Esophagus muscularis mucosa (tissue), 4 donors: ENCODE results near the gene CEP89. TPM values are rescaled to one million over a fixed set of nuclear protein-coding genes. Genes with fewer than 3 reads are reported as not detected.
A peak's percentile ranks its signal among the peaks of the same experiment; 100 is the strongest.
"Not testable (repeated sequence)": the region's sequence is repeated elsewhere in the genome, so short reads cannot be mapped to it uniquely, and the experiment has no call there.

Experiments used
- DNase-seq: peaks from one replicate; pipeline ENCODE4 v3.0.0-alpha.2; 2017; ENCODE audit errors: extremely low spot score
- H3K27ac ChIP-seq, 4 donors: fragments of 200-600 bp; sonication (generic); replicated peaks in 1 of 4; 1 replicate in 3 of 4; 2 replicates in 1 of 4; pipeline ENCODE4 v1.5.1; 2016 to 2019; ENCODE audit warnings: mild to moderate bottlenecking in 1 of 4
- H3K27me3 ChIP-seq, 4 donors: fragments of 200-600 bp; sonication (generic); one replicate each; pipeline versions ENCODE4 v1.5.1 to v1.6.0; 2016 to 2019
- H3K36me3 ChIP-seq, 4 donors: fragments of 200-600 bp; sonication (generic); one replicate each; pipeline ENCODE4 v1.5.1; 2016 to 2019
- H3K4me1 ChIP-seq, 4 donors: fragments of 200-600 bp; sonication (generic); one replicate each; pipeline ENCODE4 v1.5.1; 2016 to 2019
- H3K4me3 ChIP-seq, 4 donors: fragments of 200-600 bp; sonication (generic); 1 replicate in 2 of 4; 2 replicates in 2 of 4; pipeline ENCODE4 v1.5.1; 2016 to 2019; ENCODE audit warnings: mild to moderate bottlenecking in 4 of 4, moderate library complexity in 1 of 4
- H3K9me3 ChIP-seq, 4 donors: fragments of 200-600 bp; sonication (generic); 1 replicate in 3 of 4; 2 replicates in 1 of 4; pipeline ENCODE4 v1.5.1; 2016 to 2019
- EP300 ChIP-seq: sonication (generic); formaldehyde crosslinking; IDR thresholded peaks from one replicate; pipeline ENCODE4 v1.6.1; 2017; ENCODE audit warnings: antibody characterized with exemption
- POLR2A ChIP-seq: fragments of 450-650 bp; IDR thresholded peaks from one replicate; pipeline ENCODE4 v1.6.1; 2017; ENCODE audit warnings: antibody characterized with exemption, moderate library complexity, mild to moderate bottlenecking, low read depth
- POLR2AphosphoS5 ChIP-seq, 2 donors: sonication (generic); formaldehyde crosslinking; IDR thresholded peaks; one replicate each; pipeline ENCODE4 v1.6.1; 2017; ENCODE audit warnings: antibody characterized with exemption in 2 of 2
- WGBS: methylation state at CpG from one replicate; pipeline ENCODE4 v1.1.5; 2018; 5-methylcytosine and 5-hydroxymethylcytosine counted together
- intact Hi-C: fragments of 100-400 bp; cut with DNase I; formaldehyde crosslinking; loops from one replicate; pipeline ENCODE4 v1.15.1; 2023
- total RNA-seq, 4 donors: library from RNA; depleted of rRNA; stranded (reverse); fragments of >200 nt; gene quantifications; one replicate each; pipeline versions ENCODE4 v1.1.0 to v1.2.1, GENCODE V29; 2016
- TF ChIP-seq, protein P1 (sequence below), 3 experiments: fragments of 200-600 bp in 2 of 3; fragments of 450-650 bp in 1 of 3; sonication (generic) in 2 of 3; IDR thresholded peaks; one replicate each; pipeline ENCODE4 v1.5.1; 2017 to 2019; ENCODE audit warnings: antibody characterized with exemption in 3 of 3, mild to moderate bottlenecking in 2 of 3, moderate library complexity in 1 of 3

Gene CEP89
- total RNA-seq, 4 donors from 2014 or later = 9.1 to 20.4 (median 18.4) TPM

DNA sequence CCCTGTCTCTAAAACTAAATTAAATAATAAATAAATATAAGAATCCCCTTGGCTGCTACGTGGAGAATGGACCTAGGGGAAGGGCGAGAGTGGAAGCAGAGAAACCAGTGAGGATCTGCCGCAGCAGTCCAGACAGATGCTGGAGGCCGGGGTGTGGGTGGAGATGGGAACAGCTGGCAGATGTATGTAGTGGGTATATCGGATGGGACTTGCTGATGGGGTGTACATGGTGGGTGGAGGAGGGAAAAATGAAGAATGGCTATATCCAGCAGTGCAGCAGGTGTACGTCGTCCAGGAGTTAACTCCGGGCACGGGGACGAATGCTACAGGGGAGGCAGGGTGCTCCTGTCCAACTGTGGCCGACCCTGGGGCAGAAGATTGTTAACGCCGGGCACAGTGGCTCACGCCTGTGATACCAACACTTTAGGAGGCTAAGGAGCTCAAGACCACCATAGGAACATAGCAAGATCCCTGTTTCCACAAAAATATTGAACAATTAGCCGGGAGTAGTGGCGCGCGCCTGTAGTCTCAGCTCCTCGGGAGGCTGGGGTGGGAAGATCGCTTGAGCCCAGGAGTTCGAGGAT lies 654 bp downstream of the CEP89 start:
- no peak for TF ChIP-seq POLR2AphosphoS5 (IDR thresholded peaks at IDR 0.05)
- TF ChIP-seq, protein P1, sequence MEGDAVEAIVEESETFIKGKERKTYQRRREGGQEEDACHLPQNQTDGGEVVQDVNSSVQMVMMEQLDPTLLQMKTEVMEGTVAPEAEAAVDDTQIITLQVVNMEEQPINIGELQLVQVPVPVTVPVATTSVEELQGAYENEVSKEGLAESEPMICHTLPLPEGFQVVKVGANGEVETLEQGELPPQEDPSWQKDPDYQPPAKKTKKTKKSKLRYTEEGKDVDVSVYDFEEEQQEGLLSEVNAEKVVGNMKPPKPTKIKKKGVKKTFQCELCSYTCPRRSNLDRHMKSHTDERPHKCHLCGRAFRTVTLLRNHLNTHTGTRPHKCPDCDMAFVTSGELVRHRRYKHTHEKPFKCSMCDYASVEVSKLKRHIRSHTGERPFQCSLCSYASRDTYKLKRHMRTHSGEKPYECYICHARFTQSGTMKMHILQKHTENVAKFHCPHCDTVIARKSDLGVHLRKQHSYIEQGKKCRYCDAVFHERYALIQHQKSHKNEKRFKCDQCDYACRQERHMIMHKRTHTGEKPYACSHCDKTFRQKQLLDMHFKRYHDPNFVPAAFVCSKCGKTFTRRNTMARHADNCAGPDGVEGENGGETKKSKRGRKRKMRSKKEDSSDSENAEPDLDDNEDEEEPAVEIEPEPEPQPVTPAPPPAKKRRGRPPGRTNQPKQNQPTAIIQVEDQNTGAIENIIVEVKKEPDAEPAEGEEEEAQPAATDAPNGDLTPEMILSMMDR (IDR thresholded peaks at IDR 0.05) = no peak
- no peak for TF ChIP-seq EP300
- no peak for TF ChIP-seq POLR2A
- Histone ChIP-seq H3K36me3 (peaks cover 0 to 24% (median 13%) of the 10 kb centered on the region in 4 donors), H3K4me3 (peak overlapping the region; percentile 64 to 89 (median 79)), H3K27me3 (no peaks in the 10 kb centered on the region), H3K9me3 (no peaks in the 10 kb centered on the region), H3K4me1 (peaks cover 13 to 38% (median 29%) of the 10 kb centered on the region in 4 donors), H3K27ac (peak overlapping the region; percentile 65 to 80 (median 70))
- DNase-seq = no peak
- intact Hi-C loops = no loop called here
- 24% methylated on average over 21 of the region's 21 CpGs for WGBS

DNA sequence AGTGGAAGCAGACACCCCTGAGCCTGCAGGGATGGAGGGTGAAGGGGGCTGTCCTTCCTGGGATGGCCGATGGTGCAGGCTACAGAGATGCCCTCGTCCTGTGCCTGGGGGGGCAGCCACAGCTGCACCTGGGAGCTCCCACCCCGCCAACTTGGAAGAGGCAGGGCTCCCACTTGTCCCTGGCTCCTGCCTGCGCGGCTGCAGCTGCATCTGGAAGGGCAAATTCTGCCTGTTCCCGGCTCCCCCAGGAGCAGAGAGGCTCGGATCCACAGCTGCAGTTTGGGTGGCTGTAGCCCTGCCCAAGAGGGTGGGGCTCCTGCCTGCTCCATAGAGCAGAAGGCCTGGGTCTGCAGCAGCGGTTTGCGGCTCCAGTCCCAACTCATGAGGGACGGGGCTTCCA lies 2.2 kb downstream of the CEP89 start:
- Histone ChIP-seq H3K27ac (no peak overlapping the region), H3K9me3 (no peaks in the 10 kb centered on the region), H3K4me3 (no peak overlapping the region), H3K4me1 (peaks cover 13 to 38% (median 29%) of the 10 kb centered on the region in 4 donors), H3K27me3 (no peaks in the 10 kb centered on the region), H3K36me3 (peaks cover 9 to 38% (median 25%) of the 10 kb centered on the region in 4 donors)
- no peak for DNase-seq
- no peak for TF ChIP-seq EP300
- TF ChIP-seq POLR2AphosphoS5 (IDR thresholded peaks at IDR 0.05) = no peak
- TF ChIP-seq, protein P1 (IDR thresholded peaks at IDR 0.05) = no peak
- TF ChIP-seq POLR2A = no peak
- intact Hi-C loops = no loop called here
- 100% methylated on average over 3 of the region's 10 CpGs for WGBS

DNA sequence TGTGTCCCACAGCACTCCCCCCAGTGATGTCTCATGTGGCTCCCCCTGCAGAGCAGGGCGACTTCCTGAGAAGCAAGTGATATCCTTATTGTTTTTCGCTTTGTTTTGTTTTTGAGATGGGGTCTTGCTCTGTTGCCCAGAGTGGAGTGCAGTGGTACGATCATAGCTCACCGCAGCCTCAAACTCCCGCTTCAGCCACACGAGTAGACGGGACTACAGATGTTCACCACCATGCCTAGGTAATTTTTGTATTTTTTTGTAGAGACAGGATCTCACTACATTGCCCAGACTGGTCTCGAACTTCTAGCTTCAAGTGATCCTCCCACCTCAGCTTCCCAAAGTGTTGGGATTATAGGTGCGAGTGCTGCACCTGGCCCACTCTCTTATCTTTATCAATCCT lies 5.0 kb downstream of the CEP89 start:
- intact Hi-C loops = no loop called here
- peaks cover 14 to 64% (median 47%) of the 10 kb centered on the region in 4 donors for H3K36me3 ChIP-seq

DNA sequence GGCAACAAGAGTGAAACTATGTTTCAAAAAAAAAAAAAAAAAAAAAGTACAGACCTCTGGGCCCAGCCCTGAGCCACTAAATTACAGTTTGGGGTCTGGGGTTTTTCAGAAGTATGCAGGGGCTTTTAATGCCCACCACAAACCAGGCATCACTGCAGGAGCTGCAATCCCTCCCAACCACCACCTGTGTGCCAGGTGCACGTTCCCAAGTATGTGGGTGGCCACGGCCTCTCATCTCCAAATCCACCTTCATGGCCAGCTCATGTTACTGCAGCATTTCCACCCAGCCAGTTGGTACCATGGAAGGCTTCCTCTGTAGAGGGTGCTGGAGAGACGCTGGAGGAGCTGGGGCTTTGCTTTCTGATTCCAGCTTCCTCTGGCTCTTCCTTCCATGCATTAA lies 26.5 kb downstream of the CEP89 start:
- intact Hi-C loops = no loop called here
- no peak overlapping the region for H3K27ac ChIP-seq
- H3K4me3 ChIP-seq = no peak overlapping the region
- H3K9me3 ChIP-seq = no peaks in the 10 kb centered on the region
- H3K27me3 ChIP-seq = no peaks in the 10 kb centered on the region
- no peaks in the 10 kb centered on the region for H3K4me1 ChIP-seq
- peaks cover 60 to 97% (median 89%) of the 10 kb centered on the region in 4 donors for H3K36me3 ChIP-seq
- no peak for TF ChIP-seq POLR2AphosphoS5 (IDR thresholded peaks at IDR 0.05)
- TF ChIP-seq EP300 = no peak
- TF ChIP-seq POLR2A = no peak
- 83% methylated on average over 3 of the region's 3 CpGs for WGBS
- no peak for DNase-seq

More for the DNA sequence above, 5.0 kb downstream of the CEP89 start:
- Histone ChIP-seq H3K9me3 (no peaks in the 10 kb centered on the region), H3K27ac (no peak overlapping the region), H3K4me3 (no peak overlapping the region), H3K27me3 (no peaks in the 10 kb centered on the region), H3K4me1 (peaks cover 10 to 29% (median 25%) of the 10 kb centered on the region in 4 donors)
- 97% methylated on average over 9 of the region's 9 CpGs for WGBS
- DNase-seq = no peak
- TF ChIP-seq EP300 (no peak), POLR2A (no peak), POLR2AphosphoS5 (IDR thresholded peaks at IDR 0.05) (no peak)
- TF ChIP-seq, protein P1 (IDR thresholded peaks at IDR 0.05) = no peak

DNA sequence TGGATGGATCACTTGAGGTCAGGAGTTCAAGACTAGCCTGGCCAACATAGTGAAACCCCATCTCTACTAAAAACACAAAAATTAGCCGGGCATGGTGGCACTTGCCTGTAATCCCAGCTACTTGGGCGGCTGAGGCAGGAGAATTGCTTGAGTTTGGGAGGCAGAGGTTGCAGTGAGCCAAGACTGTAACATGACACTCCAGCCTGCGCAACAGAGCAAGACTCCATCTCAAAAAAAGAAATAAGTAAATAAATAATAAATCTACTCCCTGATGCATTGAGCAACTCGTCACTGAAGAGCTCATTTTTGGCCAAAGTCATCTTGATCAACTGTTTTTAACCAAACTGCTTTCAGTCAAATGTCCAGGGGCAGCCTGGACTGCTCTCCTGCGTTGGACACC lies 30.5 kb downstream of the CEP89 start:
- H3K4me3 ChIP-seq, intact Hi-C loops, DNase-seq, H3K27ac ChIP-seq, H3K9me3 ChIP-seq, H3K27me3 ChIP-seq, H3K4me1 ChIP-seq: not testable (repeated sequence)
- peaks cover 58 to 99% (median 87%) of the 10 kb centered on the region in 4 donors for H3K36me3 ChIP-seq
- 88% methylated on average over 5 of the region's 5 CpGs for WGBS

DNA sequence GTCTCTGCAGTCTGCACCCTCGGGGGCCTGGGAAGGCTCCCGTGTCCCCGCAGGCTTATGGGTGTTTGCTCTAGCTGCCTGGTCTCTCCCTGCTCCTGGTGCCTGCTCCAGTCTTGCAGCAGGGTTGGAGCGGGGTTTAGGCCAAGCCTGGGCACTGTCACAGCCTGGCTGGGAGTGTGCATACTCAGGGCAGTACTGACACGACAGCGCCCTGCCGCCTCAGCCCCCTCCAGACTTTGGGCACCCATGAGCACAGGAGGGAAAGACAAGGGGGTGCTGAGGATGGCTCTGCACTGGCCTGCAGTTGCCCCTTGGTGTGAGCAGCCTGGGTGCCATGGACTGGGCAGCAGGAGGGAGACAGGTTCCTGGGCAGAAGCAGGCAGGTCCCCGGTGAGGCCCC lies 35.7 kb downstream of the CEP89 start:
- no peaks in the 10 kb centered on the region for H3K27me3 ChIP-seq
- H3K36me3 ChIP-seq = peaks cover 33 to 98% (median 82%) of the 10 kb centered on the region in 4 donors
- intact Hi-C loops = no loop called here
- H3K9me3 ChIP-seq = no peaks in the 10 kb centered on the region
- no peak for DNase-seq
- 98% methylated on average over 7 of the region's 8 CpGs for WGBS
- no peak overlapping the region for H3K27ac ChIP-seq
- no peaks in the 10 kb centered on the region for H3K4me1 ChIP-seq
- TF ChIP-seq, protein P1 (IDR thresholded peaks at IDR 0.05) = no peak
- no peak for TF ChIP-seq POLR2AphosphoS5 (IDR thresholded peaks at IDR 0.05)
- no peak for TF ChIP-seq EP300
- no peak for TF ChIP-seq POLR2A
- H3K4me3 ChIP-seq = no peak overlapping the region
